Duodenal mucosa (tissue), 2 donors: ENCODE results near the gene TNIK.

Source experiments
- H3K27ac ChIP-seq: one replicate; pipeline ENCODE4 v1.7.0; 2013; ENCODE audit warnings: low read depth, low read length
- H3K27me3 ChIP-seq, 2 donors: one replicate each; pipeline ENCODE4 v1.7.0; 2013; ENCODE audit warnings: low read length in 2 of 2, control low read depth in 1 of 2; ENCODE audit not compliant: insufficient read depth in 2 of 2, control insufficient read depth in 1 of 2
- H3K36me3 ChIP-seq, 2 donors: one replicate each; pipeline ENCODE4 v1.7.0; 2013; ENCODE audit warnings: low read length in 2 of 2, control low read depth in 1 of 2; ENCODE audit not compliant: insufficient read depth in 2 of 2, control insufficient read depth in 1 of 2
- H3K4me1 ChIP-seq, 2 donors: one replicate each; pipeline ENCODE4 v1.7.0; 2013; ENCODE audit warnings: low read length in 2 of 2, control low read depth in 1 of 2; ENCODE audit not compliant: insufficient read depth in 2 of 2, control insufficient read depth in 1 of 2
- H3K4me3 ChIP-seq, 2 donors: one replicate each; pipeline ENCODE4 v1.7.0; 2013; ENCODE audit warnings: low read length in 2 of 2, low read depth in 1 of 2
- H3K9ac ChIP-seq, 2 donors: one replicate each; pipeline ENCODE4 v1.7.0; 2013; ENCODE audit warnings: low read length in 2 of 2, low read depth in 1 of 2
- H3K9me3 ChIP-seq, 2 donors: one replicate each; pipeline ENCODE4 v1.7.0; 2013; ENCODE audit warnings: low read length in 2 of 2, control low read depth in 1 of 2; ENCODE audit not compliant: control insufficient read depth in 1 of 2

The TNIK gene

DNA sequence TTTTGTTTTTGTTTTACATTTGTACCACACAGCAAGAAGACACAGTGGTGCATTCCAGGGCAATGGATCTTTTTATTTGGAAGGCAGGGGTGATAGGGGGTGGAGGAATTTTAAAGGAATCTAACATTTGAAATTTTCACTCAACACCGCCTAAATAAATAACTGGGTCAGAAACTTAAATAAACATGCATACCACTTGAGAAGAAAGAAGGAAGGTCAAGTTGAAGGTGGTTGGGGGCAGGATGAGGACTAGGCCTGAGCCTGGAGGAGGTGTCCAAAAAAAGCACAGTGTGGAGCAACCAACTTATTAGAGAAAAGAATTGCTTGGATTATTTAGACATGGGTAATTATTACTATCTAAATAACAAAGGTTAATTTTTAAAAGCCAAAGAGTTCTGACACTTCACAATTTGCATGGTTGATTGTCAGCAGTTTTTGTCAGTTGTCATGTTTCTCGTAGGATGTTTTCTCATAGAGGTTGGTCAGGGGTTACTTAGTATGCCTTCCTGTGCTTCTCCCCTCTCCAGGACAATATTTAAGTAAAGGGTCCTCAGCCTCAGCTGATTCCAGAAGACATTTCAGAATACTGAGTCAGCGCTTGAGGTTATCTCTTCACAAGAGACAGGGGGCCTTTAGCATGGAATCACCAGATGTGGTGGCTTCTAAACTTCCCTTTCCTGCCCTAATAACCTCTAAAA lies 260.0 kb downstream of the TNIK start:
- Histone ChIP-seq H3K36me3 (peaks cover 0 to 3% of the 10 kb centered on the region in 2 donors), H3K27me3 (no peaks in the 10 kb centered on the region), H3K4me1 (peaks cover 0 to 2% of the 10 kb centered on the region in 2 donors), H3K9me3 (no peaks in the 10 kb centered on the region), H3K4me3 (no peak overlapping the region), H3K27ac (no peak overlapping the region), H3K9ac (no peak overlapping the region)

DNA sequence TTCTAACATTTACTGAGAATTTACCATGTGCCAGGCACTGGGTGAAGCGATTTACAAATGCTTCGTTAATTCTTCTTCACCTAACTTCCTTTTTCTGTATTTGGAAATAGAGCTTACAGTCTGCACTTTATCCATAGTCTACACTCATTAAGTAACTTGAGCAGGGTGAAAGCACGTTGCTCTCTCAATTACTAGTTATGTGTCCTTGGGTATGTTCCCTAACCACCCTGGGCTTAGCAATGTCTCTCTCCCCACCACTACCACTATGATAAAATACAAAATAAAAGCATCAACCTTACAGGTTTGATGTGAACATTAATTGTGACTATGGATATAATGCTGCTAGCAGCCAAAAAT lies 260.8 kb downstream of the TNIK start:
- Histone ChIP-seq H3K9ac (no peak overlapping the region), H3K27ac (no peak overlapping the region), H3K9me3 (no peaks in the 10 kb centered on the region), H3K36me3 (no peaks in the 10 kb centered on the region), H3K4me3 (no peak overlapping the region), H3K4me1 (peaks cover 0 to 2% of the 10 kb centered on the region in 2 donors), H3K27me3 (no peaks in the 10 kb centered on the region)

DNA sequence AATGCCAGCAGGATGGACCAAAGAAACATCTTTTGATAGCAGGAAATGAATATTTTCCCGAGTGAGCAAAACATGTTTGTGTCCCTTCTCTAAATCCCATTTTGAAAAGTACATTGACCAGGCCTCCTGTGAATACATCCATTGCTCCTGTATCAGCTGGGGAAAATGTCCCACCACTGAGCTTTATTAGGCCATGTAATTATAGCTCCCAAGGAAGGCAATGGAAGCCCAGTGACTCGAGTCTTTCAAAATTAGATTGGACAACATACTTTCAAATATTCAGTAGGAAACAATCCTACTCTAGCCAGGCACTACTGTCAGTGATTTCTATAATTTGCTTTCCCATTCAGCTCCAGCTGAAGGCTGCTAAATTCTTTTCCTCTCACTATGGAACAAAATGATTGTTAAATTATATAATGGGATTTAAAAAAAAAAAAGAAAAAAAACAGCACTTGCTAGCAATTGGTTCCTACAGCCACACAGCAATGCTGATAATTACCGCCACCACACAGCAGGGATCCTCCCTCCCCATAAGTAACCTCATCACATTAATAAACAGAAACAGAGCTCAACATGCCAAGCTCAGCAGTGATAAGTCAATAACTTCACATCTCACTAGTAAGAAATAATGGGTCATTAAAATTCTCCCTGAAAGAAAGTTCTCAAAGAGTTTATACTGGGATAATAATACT lies 261.3 kb downstream of the TNIK start:
- Histone ChIP-seq H3K4me1 (peaks cover 0 to 2% of the 10 kb centered on the region in 2 donors), H3K9ac (no peak overlapping the region), H3K27me3 (no peaks in the 10 kb centered on the region), H3K4me3 (no peak overlapping the region), H3K9me3 (no peaks in the 10 kb centered on the region), H3K36me3 (no peaks in the 10 kb centered on the region), H3K27ac (no peak overlapping the region)

DNA sequence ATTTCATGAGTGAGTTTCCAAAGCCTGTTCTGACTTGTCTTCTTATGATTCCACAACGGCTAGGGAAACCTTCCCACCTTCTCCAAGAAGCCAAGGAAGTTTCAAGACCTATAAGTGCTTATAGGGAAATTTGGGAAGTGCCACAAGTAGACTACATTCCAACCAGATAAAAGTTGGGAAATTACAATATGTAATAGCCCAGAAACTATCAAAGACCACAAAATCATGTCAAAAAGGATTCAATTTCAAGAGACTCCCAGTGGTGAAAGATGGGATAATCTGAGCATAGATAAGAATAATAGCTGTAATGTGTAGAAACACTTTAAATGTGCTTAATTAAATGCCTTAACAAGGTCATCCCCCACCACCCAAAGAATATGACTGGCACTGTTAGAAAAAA lies 264.5 kb downstream of the TNIK start:
- peaks cover 0 to 2% of the 10 kb centered on the region in 2 donors for H3K4me1 ChIP-seq
- H3K9me3 ChIP-seq = no peaks in the 10 kb centered on the region

DNA sequence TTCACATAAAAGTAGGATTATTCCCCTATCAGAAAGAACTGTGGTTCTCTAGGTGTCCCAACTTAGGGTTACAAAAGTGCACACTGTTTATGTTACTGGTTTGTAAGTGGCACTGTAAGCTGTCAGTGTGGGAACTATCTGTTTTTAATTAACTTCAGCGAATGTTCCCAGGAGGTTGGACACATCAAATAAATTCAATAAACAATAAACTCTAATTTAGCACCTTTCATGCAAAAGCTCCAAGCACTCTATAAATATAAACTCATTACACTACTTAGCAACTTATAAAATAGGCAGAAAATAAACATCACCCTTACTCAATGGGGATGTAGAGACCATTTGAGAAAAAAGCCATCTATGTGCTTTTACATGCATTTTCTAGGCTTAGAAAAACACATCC lies 265.2 kb downstream of the TNIK start:
- Histone ChIP-seq H3K27ac (no peak overlapping the region), H3K4me3 (no peak overlapping the region), H3K36me3 (peaks cover 0 to 6% of the 10 kb centered on the region in 2 donors)

More for the DNA sequence above, 264.5 kb downstream of the TNIK start:
- Histone ChIP-seq H3K4me3 (no peak overlapping the region), H3K36me3 (no peaks in the 10 kb centered on the region), H3K9ac (no peak overlapping the region), H3K27ac (no peak overlapping the region), H3K27me3 (no peaks in the 10 kb centered on the region)

DNA sequence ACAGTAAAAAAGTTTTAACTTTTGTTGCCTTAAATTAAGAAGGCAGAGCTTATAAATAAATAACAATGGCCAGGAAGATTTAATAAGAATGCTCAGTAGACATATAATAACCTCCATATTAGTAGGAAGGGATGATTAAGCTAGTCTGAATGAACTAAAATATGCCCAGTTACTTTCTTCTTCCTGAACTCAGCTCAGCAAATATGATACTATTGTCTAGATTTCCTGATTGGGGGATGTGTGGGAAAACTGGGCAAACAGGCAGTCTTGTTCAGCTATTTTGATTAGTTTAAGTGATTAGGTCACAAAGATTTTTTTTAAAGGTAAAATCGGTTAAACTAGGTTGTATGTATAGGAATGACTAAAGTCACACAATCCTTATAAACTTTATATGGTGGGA lies 266.5 kb downstream of the TNIK start:
- Histone ChIP-seq H3K27me3 (no peaks in the 10 kb centered on the region), H3K27ac (no peak overlapping the region), H3K4me3 (no peak overlapping the region), H3K36me3 (peaks cover 0 to 6% of the 10 kb centered on the region in 2 donors), H3K4me1 (no peaks in the 10 kb centered on the region), H3K9ac (no peak overlapping the region), H3K9me3 (no peaks in the 10 kb centered on the region)

More for the DNA sequence above, 265.2 kb downstream of the TNIK start:
- no peaks in the 10 kb centered on the region for H3K4me1 ChIP-seq
- H3K9ac ChIP-seq = no peak overlapping the region
- no peaks in the 10 kb centered on the region for H3K27me3 ChIP-seq
- no peaks in the 10 kb centered on the region for H3K9me3 ChIP-seq

DNA sequence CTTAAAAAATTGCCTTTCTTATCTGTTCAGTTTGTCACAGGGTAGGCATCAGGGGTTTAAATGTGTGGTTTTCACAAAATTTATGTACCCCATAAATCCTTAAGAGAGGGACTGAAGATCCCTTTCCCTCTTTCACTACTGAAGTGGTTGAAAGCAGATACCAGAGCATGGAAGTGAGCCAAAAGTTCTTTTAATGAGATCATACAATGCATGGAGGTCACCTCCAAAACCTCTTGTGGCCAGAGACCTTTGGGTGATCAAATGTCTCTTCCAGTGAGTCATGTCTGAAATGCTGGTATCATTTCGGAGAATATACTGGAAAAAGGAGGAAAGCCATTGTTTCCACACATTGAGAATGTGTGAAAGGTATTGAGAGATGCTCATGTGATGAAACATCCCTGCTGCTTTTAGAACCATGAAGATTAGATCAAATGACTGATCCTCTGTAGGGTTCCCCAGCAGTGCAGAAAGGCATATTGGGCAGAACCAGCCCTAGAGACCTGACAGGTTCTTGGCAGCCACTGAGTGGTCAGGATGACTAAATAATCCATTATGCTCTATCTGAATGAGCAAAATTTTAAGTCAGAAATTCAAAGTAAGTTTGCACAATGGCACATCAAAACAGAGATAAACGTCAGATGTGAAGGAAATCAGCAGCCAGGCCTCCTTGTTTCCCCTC lies 267.9 kb downstream of the TNIK start:
- Histone ChIP-seq H3K4me1 (peaks cover 7 to 9% of the 10 kb centered on the region in 2 donors), H3K36me3 (peaks cover 0 to 6% of the 10 kb centered on the region in 2 donors), H3K9ac (no peak overlapping the region), H3K9me3 (no peaks in the 10 kb centered on the region), H3K27ac (no peak overlapping the region), H3K27me3 (no peaks in the 10 kb centered on the region), H3K4me3 (no peak overlapping the region)

DNA sequence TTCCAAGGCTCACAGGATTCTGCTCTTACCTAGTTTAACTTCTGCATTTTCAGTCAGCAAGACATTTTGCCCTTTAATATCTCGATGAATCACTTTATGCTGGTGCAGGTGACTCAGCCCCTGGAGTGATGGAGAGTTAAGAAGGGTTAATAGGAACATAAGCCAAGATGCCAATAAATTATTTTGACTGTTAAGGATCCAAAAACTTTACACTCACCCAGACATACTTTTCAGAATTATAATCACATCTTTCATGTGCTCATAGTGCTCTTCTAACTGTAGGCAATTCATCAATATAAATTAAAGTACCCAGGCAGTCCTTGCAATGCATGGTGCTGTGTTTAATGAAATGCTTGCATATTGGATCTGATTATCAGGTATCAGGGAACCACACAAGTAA lies 269.5 kb downstream of the TNIK start:
- Histone ChIP-seq H3K9ac (no peak overlapping the region), H3K36me3 (peaks cover 0 to 6% of the 10 kb centered on the region in 2 donors), H3K9me3 (no peaks in the 10 kb centered on the region), H3K27ac (no peak overlapping the region), H3K4me1 (peaks cover 9 to 12% of the 10 kb centered on the region in 2 donors), H3K4me3 (no peak overlapping the region), H3K27me3 (no peaks in the 10 kb centered on the region)

DNA sequence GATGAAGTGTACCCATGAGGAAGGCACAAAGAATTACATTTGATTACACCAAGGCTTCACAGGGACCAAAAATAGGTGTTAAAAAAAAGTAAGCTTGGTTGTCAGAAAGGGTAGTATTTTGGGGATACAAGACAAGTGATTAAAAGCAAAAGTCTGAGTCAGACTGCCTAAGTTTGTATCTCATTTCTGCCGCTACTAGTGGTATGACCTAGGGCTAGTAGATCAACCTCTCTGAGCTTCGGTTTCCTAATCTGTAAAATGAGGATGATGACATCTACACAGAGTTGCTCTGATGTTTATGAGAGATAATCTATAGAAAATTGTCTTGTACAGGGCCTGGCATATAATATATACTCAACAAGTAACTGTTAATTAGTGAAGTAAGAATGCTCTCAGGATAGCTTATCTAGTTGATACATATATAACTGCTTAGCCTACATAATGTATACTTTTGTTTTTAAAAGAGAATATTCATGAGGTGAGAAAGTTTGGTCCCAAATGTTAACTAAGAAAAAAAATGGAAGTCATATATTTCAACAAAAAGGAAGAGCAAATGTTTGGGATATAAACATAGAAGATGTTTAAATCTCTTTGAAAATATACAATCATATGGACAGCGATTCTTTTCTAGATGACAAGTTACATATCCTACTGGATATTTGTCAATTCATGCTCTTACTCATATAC lies 270.7 kb downstream of the TNIK start:
- Histone ChIP-seq H3K36me3 (peaks cover 0 to 6% of the 10 kb centered on the region in 2 donors), H3K27me3 (no peaks in the 10 kb centered on the region), H3K4me3 (no peak overlapping the region), H3K27ac (no peak overlapping the region), H3K9me3 (no peaks in the 10 kb centered on the region), H3K9ac (no peak overlapping the region), H3K4me1 (peaks cover 15 to 19% of the 10 kb centered on the region in 2 donors)
